ENCODE results near the gene SCUBE3. TPM values are rescaled to one million over a fixed set of nuclear protein-coding genes. Genes with fewer than 3 reads are reported as not detected.
A peak's percentile ranks its signal among the peaks of the same experiment; 100 is the strongest.

SCUBE3 gene
- total and polyA plus RNA-seq, 2 experiments from 2014 or later: 0.39 to 1.1 TPM

- TF ChIP-seq ZNF462 (CRISPR knock-in tag; IDR thresholded peaks at IDR 0.05): no peak
- no peak for TF ChIP-seq REST (IDR thresholded peaks at IDR 0.05; ENCODE audit: unreplicated experiment)
- TF ChIP-seq POLR2AphosphoS5 (IDR thresholded peaks at IDR 0.05; ENCODE audit: low read depth): no peak
These were observed 44.6 kb downstream of the SCUBE3 start (continued) for GRCh38 chr6:35258336-35258735.

- no peaks in the 10 kb centered on the region; the same call in 1 of the 2 replicates for H4K20me1 ChIP-seq (replicated peaks; ENCODE audit: insufficient read depth)
- H3K27me3 ChIP-seq (ENCODE audit: insufficient read depth): no peaks in the 10 kb centered on the region
- H3K79me2 ChIP-seq (replicated peaks; ENCODE audit: insufficient read depth): peaks cover 22% of the 10 kb centered on the region
- peaks cover 8% of the 10 kb centered on the region; the same call in 1 of the 2 replicates for H3K4me1 ChIP-seq (ENCODE audit: insufficient read depth)
- H3K4me2 ChIP-seq: peak overlapping the region; percentile 97
- Mint-ChIP-seq H3K27ac (peak overlapping the region; percentile 95), H3K36me3 (ENCODE audit: low read depth) (no peaks in the 10 kb centered on the region), H3K27me3 (ENCODE audit: insufficient read depth, low read depth, poor library complexity) (peaks cover 10% of the 10 kb centered on the region), H3K4me1 (peaks cover 4% of the 10 kb centered on the region), H3K4me3 (peak overlapping the region; percentile 89), H3K9me3 (no peaks in the 10 kb centered on the region; the same call in 2 of the 3 replicates)
- H3K9me2 ChIP-seq (ENCODE audit: insufficient read depth): no peaks in the 10 kb centered on the region
- peak overlapping the region; percentile 85 for H3K27ac ChIP-seq (ENCODE audit: low read depth)
- H3K4me3 ChIP-seq: peak overlapping the region; percentile 84
- DNase-seq (ENCODE audit: low spot score): peak; percentile 67
- no peaks in the 10 kb centered on the region for H3K36me3 ChIP-seq (ENCODE audit: insufficient read depth)
- peak overlapping the region; percentile 88 for H2AFZ ChIP-seq
- H3F3A ChIP-seq (replicated peaks; ENCODE audit: low read depth): peaks cover 8% of the 10 kb centered on the region; the same call in 1 of the 2 replicates
- peak; percentile 27 for ATAC-seq
- TF ChIP-seq ETS1 (IDR thresholded peaks at IDR 0.05) (no peak), CTCF (conservative IDR thresholded peaks at IDR 0.05; ENCODE audit: low read depth in 2 of 2) (no peak; a peak in 1 of 4 replicates), JUNB (IDR thresholded peaks at IDR 0.05; ENCODE audit: unreplicated experiment) (no peak)
These were observed 45.1 kb downstream of the SCUBE3 start for GRCh38 chr6:35258858-35259193.

Measured in GM23338 (cell line).